T-helper 2 cell (primary cell): Measurements from ENCODE around the gene NTRK2.

Source experiments
- DNase-seq, 5 experiments: peaks; one replicate each; pipeline versions ENCODE4 v3.0.0 to v3.0.0-alpha.2; 2012 to 2022

Gene NTRK2

DNA sequence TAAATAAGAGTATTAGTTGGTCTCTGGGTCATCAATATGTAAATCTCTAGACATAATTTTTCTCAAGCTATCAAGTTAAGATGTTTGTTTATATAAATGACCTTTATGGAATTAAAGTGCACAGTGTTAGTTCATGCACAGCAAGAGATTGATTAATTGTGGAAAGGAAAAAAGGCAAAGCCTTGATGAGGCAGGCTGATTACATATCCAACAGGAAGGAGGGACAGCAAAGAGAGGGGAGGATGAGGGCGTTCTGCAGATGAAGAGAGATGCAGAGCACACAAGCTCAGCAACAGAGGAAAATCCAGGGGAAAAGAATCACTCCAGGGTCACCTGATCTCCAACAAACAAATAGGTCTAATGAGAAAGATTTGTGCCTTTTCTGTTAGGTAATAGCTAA is 16.5 kb downstream of the NTRK2 start:
- no peak for DNase-seq

DNA sequence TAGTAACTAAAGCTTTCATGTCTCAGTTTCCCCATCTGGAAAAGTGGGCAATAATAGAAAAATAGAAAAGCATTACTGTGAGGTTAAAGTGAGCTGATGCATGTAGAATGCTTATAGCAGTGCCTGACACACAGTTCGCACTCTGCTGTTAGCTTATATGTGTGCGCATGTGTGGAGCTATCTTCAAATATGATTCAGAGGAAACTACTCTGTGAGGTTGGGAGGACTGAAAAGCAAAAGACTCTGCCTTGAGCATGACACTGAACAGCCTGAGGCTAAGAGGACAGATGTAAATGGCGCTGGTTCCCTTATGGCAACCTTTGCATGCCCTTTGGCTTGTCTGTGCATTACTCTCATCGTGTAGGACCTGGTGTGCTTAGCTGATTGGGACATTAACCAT is 19.4 kb downstream of the NTRK2 start:
- no peak for DNase-seq

- DNase-seq: no peak
Observed at GRCh38 chr9:84691634-84692033, 22.1 kb downstream of the NTRK2 start.

DNA sequence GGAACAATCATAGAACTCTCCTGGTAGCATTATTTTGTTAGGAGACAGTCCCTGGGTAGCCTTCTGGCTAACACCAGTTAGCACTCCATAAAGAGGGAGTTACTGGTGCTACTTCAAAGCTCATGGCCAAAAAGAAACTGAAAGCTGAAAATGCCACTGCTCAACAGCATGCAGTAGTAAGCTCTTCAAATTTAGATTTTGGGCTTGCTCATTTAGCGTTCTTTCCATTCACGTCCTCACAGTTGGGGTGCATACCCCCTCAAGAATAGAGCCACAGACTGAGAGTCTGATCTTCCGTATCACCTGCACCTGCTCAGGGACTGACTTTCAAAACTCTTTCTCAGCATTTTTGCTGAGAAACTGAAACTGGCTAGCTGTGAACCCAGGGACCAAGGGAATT is 24.7 kb downstream of the NTRK2 start:
- peak in 1 of 5 experiments; percentile 39 for DNase-seq

DNA sequence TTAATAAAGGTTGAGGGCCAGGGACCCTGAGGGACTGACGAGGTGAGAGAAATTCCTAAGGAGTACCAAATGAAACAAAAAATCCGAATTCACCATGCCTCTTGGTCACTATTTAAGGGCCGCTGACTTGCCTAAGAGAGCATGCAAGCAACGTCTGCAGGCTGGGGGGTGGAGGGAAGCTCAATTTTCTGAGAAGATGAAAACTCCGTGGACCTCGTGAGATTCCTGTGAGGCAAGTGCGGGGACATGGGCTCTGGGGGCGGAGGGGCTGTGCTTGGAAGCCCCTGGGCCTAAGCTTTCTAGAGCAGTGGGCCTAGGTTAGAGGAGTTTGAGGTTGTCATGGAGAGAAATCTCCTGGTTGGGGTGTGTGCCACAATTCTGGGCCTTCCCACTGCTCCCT is 27.5 kb downstream of the NTRK2 start:
- DNase-seq: no peak

GRCh38 chr9:84697509-84698114 is 28.1 kb downstream of the NTRK2 start:
- peak in 4 of 5 experiments; percentile 6 to 58 (median 16) for DNase-seq

- DNase-seq: no peak
Observed at GRCh38 chr9:84698323-84698722, 28.8 kb downstream of the NTRK2 start.

DNA sequence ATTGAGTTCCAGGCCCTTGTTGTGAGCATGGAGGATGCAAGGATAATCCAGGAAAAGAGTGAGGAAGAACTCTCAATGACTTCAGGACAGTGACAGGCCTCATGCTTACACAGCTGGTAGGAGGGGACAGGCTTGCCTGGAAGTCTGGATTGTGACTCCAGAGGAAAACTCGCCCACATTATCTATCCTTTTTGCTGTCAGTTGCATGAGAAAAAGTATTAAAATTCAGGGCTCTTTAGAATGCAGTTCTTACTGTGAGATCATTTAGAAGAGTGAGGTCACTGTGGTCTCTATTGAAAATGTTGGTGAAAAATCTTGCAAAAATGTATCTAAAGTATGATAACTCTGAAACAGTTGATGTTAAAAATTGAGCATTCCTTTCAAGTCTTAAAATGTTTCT is 30.5 kb downstream of the NTRK2 start:
- no peak for DNase-seq

GRCh38 chr9:84701801-84702200 is 32.3 kb downstream of the NTRK2 start:
- no peak for DNase-seq

- no peak for DNase-seq
Observed at GRCh38 chr9:84702471-84702870, 32.9 kb downstream of the NTRK2 start.

- DNase-seq: no peak
Observed at GRCh38 chr9:84703793-84704192, 34.3 kb downstream of the NTRK2 start.

DNA sequence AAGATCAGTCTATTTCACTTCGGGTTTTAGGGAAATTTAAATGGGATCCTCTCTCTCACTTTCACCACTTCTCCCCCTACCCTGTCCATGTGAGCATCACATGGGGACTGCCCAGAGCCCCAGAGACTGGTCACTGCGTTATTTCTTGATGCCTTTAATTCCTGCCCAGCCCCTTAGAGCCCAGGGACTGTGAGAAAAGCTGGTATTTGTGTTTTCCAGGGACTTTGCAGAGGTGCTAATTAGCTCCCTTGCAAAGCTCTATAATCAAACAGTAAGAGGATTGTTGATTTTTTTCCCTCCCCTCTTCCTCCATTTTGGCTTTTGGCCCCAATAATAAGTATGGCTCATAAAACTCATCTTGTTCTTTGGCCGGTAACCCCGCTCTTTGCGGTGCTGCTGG is 35.6 kb downstream of the NTRK2 start:
- no peak for DNase-seq

DNA sequence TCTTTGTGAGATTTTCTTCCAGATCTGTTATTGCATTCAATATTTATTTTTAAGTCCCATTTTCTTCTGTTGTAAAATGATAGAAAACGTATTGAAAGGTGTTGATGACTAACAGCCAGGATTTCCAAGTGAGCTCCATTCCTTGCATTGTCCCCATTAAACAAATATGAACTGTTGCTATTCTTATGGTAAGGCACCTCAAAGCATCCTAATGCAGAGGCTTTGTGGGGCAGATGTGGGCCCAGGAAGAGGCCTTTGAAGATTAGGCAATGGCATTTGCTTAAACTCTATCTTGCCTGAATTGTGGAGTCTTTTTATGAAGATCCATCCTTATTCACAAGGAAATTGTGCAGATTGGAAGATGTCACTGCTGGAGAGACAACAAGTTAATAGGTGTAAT is 38.9 kb downstream of the NTRK2 start:
- DNase-seq: no peak

DNA sequence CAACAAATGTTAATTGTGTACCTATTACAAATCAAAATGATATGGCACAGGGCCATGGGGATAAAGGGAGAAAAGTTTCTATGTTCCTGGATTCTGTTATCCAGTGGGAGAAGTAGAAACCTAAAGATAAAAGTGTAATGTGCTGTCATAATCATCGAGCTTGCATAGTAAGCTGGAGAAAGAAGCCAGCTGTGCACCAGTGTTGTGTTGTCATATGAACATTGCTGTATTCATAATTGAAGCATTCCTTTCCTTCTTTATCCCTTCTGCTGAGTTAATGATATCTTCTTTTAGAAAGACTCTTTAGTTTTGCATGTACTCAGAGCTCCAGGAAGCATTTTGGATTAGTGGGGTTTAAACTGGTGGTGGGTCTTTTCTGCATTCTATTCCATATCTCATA is 39.5 kb downstream of the NTRK2 start:
- DNase-seq: no peak

DNA sequence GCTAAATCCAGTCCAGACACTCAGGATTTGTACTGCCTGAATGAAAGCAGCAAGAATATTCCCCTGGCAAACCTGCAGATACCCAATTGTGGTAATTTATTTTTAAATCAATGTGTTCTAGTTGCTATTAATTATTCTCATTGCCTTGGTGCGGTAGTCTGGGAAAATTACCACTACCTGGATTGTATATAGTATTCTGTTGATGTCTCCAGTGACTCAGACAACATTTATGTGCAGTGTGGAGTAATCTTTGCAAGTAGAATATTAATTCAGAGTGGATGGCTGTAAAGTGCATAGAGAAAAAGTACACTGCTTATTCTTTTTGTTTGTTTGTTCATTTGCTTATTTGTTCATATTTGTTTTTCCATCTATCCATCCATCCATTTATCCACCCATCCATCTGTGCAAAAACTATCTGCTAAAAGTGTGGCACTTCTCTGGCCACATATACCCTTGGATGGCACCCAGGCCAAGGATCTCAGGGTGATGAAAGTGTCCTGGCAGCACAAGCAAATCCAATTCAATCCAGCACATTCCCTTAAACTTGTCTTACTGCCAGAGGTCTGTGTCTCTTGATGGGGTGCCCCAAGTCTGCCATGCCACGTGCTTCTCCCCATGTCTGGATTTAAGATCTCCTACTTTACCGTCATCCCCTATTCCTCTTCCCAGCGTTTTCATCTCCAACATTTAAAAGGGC is 41.3 kb downstream of the NTRK2 start:
- no peak for DNase-seq

- DNase-seq: no peak
Observed at GRCh38 chr9:84711398-84711777, 41.9 kb downstream of the NTRK2 start.

DNA sequence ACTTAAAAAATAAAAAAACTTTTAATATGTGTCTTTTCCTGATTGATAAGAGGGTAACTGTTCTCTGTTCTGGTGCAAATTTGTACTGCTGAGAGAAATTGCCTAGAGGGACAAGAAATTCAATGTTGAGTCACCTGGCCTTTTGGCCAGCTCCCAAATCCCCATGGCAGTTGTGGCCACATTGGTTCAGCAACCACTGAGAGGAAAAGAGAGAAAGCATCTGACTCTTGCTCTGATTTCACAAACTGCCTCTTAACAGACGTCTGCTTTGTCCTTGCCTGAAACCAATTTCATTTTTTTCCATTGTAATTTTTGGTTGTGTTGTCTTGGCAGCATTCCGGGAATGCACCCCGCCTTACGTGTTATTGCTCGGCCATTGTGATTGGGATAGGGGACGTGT is 42.4 kb downstream of the NTRK2 start:
- DNase-seq: peak in 1 of 5 experiments; percentile 26

- DNase-seq: no peak
Observed at GRCh38 chr9:84716217-84716616, 46.7 kb downstream of the NTRK2 start.

DNA sequence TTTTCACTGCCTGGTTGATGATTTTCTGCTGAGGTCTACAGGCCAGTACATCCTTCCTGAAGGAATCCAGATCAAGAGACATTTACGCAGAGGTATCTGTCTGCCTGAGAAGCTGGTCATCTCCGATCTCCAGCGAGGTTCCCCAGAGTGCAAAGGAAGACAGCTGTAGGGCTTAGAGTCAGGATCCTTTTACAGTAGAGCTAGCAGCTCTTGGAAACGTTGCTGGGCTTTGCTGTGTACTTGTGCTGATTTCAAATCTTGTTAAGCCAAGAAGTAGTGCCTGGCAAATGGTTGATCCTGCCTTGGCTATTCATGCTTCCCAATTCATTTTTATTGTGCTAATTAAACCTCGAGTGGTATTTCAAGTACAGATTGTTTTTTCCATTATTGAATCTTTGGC is 48.9 kb downstream of the NTRK2 start:
- DNase-seq: no peak

DNA sequence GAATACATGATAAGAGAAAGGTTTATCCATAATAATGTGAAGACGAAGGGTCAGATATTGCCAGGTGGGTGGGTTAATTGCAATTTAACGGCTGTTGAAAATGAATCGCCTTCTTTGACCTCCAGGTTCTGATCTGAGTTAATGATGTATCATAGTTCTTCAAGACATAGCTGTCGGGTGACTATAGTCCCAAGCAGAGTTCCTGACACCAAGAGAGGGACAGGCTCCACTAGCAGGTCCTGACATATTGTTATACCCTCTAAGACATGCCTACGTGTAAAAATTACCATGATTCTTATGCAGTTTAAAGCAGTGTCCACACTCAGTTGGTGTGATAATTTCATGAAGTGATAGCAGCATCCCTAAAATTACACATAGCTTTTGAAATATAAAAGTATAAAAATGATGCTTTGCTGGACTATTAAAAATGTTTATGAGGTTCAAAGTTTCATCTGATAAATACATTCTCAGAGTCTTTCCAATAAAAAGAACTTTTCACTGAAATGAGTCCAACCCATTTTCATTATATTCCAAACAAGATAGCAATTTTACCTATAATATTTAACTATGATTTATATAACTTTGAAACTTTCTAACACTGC is 53.0 kb downstream of the NTRK2 start:
- DNase-seq: no peak

DNA sequence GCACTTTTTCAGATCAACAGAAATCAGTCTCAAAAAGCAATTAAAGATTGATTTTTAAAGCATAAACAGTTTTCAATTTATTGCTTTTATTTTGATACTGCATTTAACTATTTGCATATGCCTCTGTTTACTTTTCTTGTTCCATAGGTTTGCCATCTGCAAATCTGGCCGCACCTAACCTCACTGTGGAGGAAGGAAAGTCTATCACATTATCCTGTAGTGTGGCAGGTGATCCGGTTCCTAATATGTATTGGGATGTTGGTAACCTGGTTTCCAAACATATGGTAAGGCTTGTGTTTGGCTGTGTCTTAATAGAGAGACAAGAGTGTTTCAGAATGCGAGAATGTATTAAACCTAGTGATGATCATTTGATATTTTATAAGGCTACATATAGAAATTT is 53.9 kb downstream of the NTRK2 start:
- DNase-seq: no peak

GRCh38 chr9:84731696-84732095 is 62.2 kb downstream of the NTRK2 start:
- DNase-seq: no peak

DNA sequence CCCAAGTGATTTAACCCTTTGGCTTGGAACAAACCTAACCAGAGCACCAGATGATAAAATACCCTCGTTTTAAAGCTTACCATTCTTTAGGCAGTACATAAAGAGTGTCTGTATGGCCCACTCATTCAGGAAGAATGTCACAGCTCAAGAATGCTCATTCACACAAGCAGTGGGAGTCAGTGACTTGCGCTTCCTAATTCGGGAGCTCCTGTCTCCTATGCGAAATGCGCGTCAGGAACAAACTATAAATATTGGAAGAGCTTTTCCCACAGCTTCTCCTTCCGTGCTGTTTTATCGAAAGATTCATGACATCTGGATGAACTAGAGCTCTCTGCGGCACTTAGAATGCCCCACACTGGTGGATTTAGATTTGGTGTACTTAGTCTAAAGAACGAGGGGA is 66.6 kb downstream of the NTRK2 start:
- no peak for DNase-seq

- DNase-seq: no peak
Observed at GRCh38 chr9:84736536-84736935, 67.0 kb downstream of the NTRK2 start.

DNA sequence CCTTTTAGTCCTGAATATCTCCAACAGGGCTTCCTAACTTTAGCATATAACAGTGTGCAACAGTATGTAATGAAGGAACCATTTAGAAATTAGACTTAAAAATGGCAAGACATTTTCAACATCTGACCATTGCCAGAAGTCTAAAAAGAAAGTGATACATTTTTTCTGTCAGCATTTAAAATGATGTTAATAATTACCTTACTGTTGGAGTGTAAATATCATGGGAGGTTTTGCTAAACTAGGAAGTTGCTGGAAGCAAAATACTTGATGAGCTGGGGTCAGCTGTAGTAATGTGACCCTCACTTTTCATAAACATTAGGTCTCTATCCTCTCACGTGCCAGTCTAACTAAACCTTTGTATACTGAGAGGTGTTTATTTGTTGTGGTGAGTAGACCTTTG is 68.8 kb downstream of the NTRK2 start:
- no peak for DNase-seq
